ENCODE results near the gene AATF. TPM values are rescaled to one million over a fixed set of nuclear protein-coding genes. Genes with fewer than 3 reads are reported as not detected.

Gene AATF
- total and polyA plus RNA-seq, 12 donors: 21.0 to 68.2 (median 41.1) TPM

- Histone ChIP-seq H3K4me3 (no peak overlapping the region), H3K27me3 (no peaks in the 10 kb centered on the region), H3K36me3 (replicated peaks in 1 of 2) (no peaks in the 10 kb centered on the region), H3K27ac (no peak overlapping the region), H3K4me1 (replicated peaks in 1 of 2) (peaks cover 0 to 10% of the 10 kb centered on the region in 2 donors), H3K9me3 (replicated peaks in 1 of 3) (no peaks in the 10 kb centered on the region)
- DNase-seq: no peak
- intact Hi-C loops (cut with DNase I): no loop called here
- WGBS, 4 donors: 92 to 98% (median 97%) methylated on average over 5 of the region's 5 CpGs
- TF ChIP-seq CTCF (IDR thresholded peaks at IDR 0.05): no peak
Measured at GRCh38 chr17:37051381-37051780, 102.6 kb downstream of the AATF start.

- TF ChIP-seq POLR2A (IDR thresholded peaks at IDR 0.05) (no peak), CTCF (IDR thresholded peaks at IDR 0.05) (no peak)
- DNase-seq: no peak
- Histone ChIP-seq H3K36me3 (replicated peaks in 1 of 2) (no peaks in the 10 kb centered on the region), H3K4me1 (replicated peaks in 1 of 2) (peaks cover 0 to 10% of the 10 kb centered on the region in 2 donors), H3K9me3 (replicated peaks in 1 of 3) (no peaks in the 10 kb centered on the region), H3K27ac (no peak overlapping the region), H3K27me3 (no peaks in the 10 kb centered on the region), H3K4me3 (no peak overlapping the region)
- intact Hi-C loops (cut with DNase I): no loop called here
- WGBS, 4 donors: 89 to 97% (median 95%) methylated on average over 3 of the region's 3 CpGs
Measured at GRCh38 chr17:37051833-37052232, 103.1 kb downstream of the AATF start.

GRCh38 chr17:37052450-37052849 lies 103.7 kb downstream of the AATF start:
- no peak overlapping the region for H3K27ac ChIP-seq
- WGBS, 4 donors: 53 to 72% (median 56%) methylated on average over 6 of the region's 6 CpGs
- no peaks in the 10 kb centered on the region for H3K27me3 ChIP-seq
- intact Hi-C loops (cut with DNase I): no loop called here
- no peaks in the 10 kb centered on the region for H3K36me3 ChIP-seq (replicated peaks in 1 of 2)
- peaks cover 0 to 8% of the 10 kb centered on the region in 2 donors for H3K4me1 ChIP-seq (replicated peaks in 1 of 2)
- no peak for DNase-seq
- TF ChIP-seq CTCF (IDR thresholded peaks at IDR 0.05) (no peak), POLR2A (IDR thresholded peaks at IDR 0.05) (no peak)
- H3K9me3 ChIP-seq (replicated peaks in 1 of 3): no peaks in the 10 kb centered on the region
- H3K4me3 ChIP-seq: no peak overlapping the region

- Histone ChIP-seq H3K36me3 (replicated peaks in 1 of 2) (no peaks in the 10 kb centered on the region), H3K4me3 (no peak overlapping the region), H3K27ac (no peak overlapping the region), H3K27me3 (no peaks in the 10 kb centered on the region), H3K4me1 (replicated peaks in 1 of 2) (peaks cover 0 to 5% of the 10 kb centered on the region in 2 donors), H3K9me3 (replicated peaks in 1 of 3) (no peaks in the 10 kb centered on the region)
- no peak for DNase-seq
- 91 to 94% (median 93%) methylated on average over 7 to 8 of the region's 8 CpGs for WGBS, 4 donors
- intact Hi-C loops (cut with DNase I): no loop called here
- no peak for TF ChIP-seq POLR2A (IDR thresholded peaks at IDR 0.05)
- no peak for TF ChIP-seq CTCF (IDR thresholded peaks at IDR 0.05)
Measured at GRCh38 chr17:37054894-37055293, 106.1 kb downstream of the AATF start.

All from adrenal gland (tissue), 12 donors.